Upper lobe of left lung (tissue), 4 donors: ENCODE measurements around the gene PAX7.

Experiments
- CTCF ChIP-seq, 6 experiments: fragments of 450-650 bp in 4 of 6; fragments of 200-600 bp in 2 of 6; sonication (generic) in 2 of 6; IDR thresholded peaks; one replicate each; pipeline ENCODE4 v1.5.1; 2016 to 2019; ENCODE audit warnings: antibody characterized with exemption in 6 of 6
- POLR2AphosphoS5 ChIP-seq, 2 donors: sonication (generic); formaldehyde crosslinking; IDR thresholded peaks; one replicate each; pipeline ENCODE4 v1.5.1; 2017; ENCODE audit warnings: antibody characterized with exemption in 2 of 2

GRCh38 chr1:18711003-18711402, 80.4 kb downstream of the PAX7 start:
- no peak for TF ChIP-seq CTCF (IDR thresholded peaks at IDR 0.05)
- TF ChIP-seq POLR2AphosphoS5 (IDR thresholded peaks at IDR 0.05): no peak
